ENCODE measurements around the gene PRKRIP1. TPM values are rescaled to one million over a fixed set of nuclear protein-coding genes. Genes with fewer than 3 reads are reported as not detected.

Gene PRKRIP1
- total RNA-seq, 1 experiment from 2014 or later: 24.9 TPM

GRCh38 chr7:102444961-102445673 is 49.0 kb downstream of the PRKRIP1 start:
- TF ChIP-seq POLR2AphosphoS5 (IDR thresholded peaks at IDR 0.05; ENCODE audit: low read depth, low read length) (no peak), CTCF (IDR thresholded peaks at IDR 0.05) (no peak), SIN3A (IDR thresholded peaks at IDR 0.05; ENCODE audit: borderline replicate concordance, insufficient read depth, low read depth, low read length) (no peak), TCF7L2 (IDR thresholded peaks at IDR 0.05; ENCODE audit: low read depth, low read length) (no peak), REST (IDR thresholded peaks at IDR 0.05; ENCODE audit: insufficient read depth in 1 of 2, low read depth in 2 of 2, low read length in 1 of 2) (no peak)
- Histone ChIP-seq H3K9me3 (ENCODE audit: control insufficient read depth, insufficient read depth, low read depth, low read length) (no peaks in the 10 kb centered on the region), H3K36me3 (ENCODE audit: control insufficient read depth, insufficient read depth, low read length) (no peaks in the 10 kb centered on the region), H3K27me3 (ENCODE audit: control insufficient read depth, insufficient read depth, low read length) (no peaks in the 10 kb centered on the region), H3K4me1 (ENCODE audit: control insufficient read depth, insufficient read depth, low read length) (peaks cover 6% of the 10 kb centered on the region), H3K4me3 (ENCODE audit: low read depth in 2 of 2, low read length in 2 of 2) (no peak overlapping the region), H3K27ac (ENCODE audit: low read length) (no peak overlapping the region)
- no TSS peak for BruUV-seq (replicated peaks)
- ChIA-PET CTCF (no interaction called here), POLR2A (no interaction called here)
- no peak for DNase-seq (ENCODE audit: low read depth, low spot score)
- ATAC-seq: no peak
- intact Hi-C loops (cut with micrococcal nuclease; ENCODE audit: unreplicated experiment): no loop called here
- in situ Hi-C loops (cut with HindIII; ENCODE audit: low pct_unique_long_range_greater_than_20kb, low sequenced_read_pairs): no loop called here

GRCh38 chr7:102445674-102446071 is 49.5 kb downstream of the PRKRIP1 start:
- ATAC-seq (no peak), DNase-seq (ENCODE audit: low read depth, low spot score) (no peak)
- Histone ChIP-seq H3K27me3 (ENCODE audit: control insufficient read depth, insufficient read depth, low read length) (no peaks in the 10 kb centered on the region), H3K36me3 (ENCODE audit: control insufficient read depth, insufficient read depth, low read length) (no peaks in the 10 kb centered on the region), H3K4me3 (ENCODE audit: low read depth in 2 of 2, low read length in 2 of 2) (no peak overlapping the region), H3K9me3 (ENCODE audit: control insufficient read depth, insufficient read depth, low read depth, low read length) (no peaks in the 10 kb centered on the region), H3K4me1 (ENCODE audit: control insufficient read depth, insufficient read depth, low read length) (peaks cover under 1% of the 10 kb centered on the region), H3K27ac (ENCODE audit: low read length) (no peak overlapping the region)
- POLR2A ChIA-PET: no interaction called here
- no TSS peak for BruUV-seq (replicated peaks)
- intact Hi-C loops (cut with micrococcal nuclease; ENCODE audit: unreplicated experiment): no loop called here
- CTCF ChIA-PET: interaction anchor here (0.6 kb wide), 1 partner anchor 41 kb away, joined by 8 read pairs; no protein-coding TSS in a partner anchor
- in situ Hi-C loops (cut with HindIII; ENCODE audit: low pct_unique_long_range_greater_than_20kb, low sequenced_read_pairs): no loop called here
- no peak for TF ChIP-seq POLR2AphosphoS5 (IDR thresholded peaks at IDR 0.05; ENCODE audit: low read depth, low read length)
- no peak for TF ChIP-seq SIN3A (IDR thresholded peaks at IDR 0.05; ENCODE audit: borderline replicate concordance, insufficient read depth, low read depth, low read length)
- TF ChIP-seq REST (IDR thresholded peaks at IDR 0.05; ENCODE audit: insufficient read depth in 1 of 2, low read depth in 2 of 2, low read length in 1 of 2): no peak
- TF ChIP-seq CTCF (IDR thresholded peaks at IDR 0.05): no peak
- TF ChIP-seq TCF7L2 (IDR thresholded peaks at IDR 0.05; ENCODE audit: low read depth, low read length): no peak

Measured in Panc1 (cell line).